ENCODE data around the gene HCAR2. TPM values are rescaled to one million over a fixed set of nuclear protein-coding genes. Genes with fewer than 3 reads are reported as not detected.

Gene HCAR2
- total RNA-seq = not detected in 2 replicates

GRCh38 chr12:122702890-122703611, at the start of gene HCAR2:
TSS of gene HCAR2 (minus strand) at chr12:122703357. CDS start at chr12:122703283, 74 bp downstream.

GRCh38 chr12:122752464-122753318, 49.5 kb upstream of the HCAR2 start, which contains the start of gene DENR:
TSS of gene DENR (plus strand) at chr12:122752824. CDS start at chr12:122753702, 878 bp downstream.

GRCh38 chr12:122730215-122731014, 27.3 kb upstream of the HCAR2 start, which contains the start of gene HCAR1:
TSS of gene HCAR1 (minus strand) at chr12:122730844. CDS start at chr12:122730339, 505 bp downstream.

GRCh38 chr12:122716658-122717057, 13.5 kb upstream of the HCAR2 start, which contains the start of gene HCAR3:
TSS of gene HCAR3 (minus strand) at chr12:122716811. CDS start at chr12:122716737, 74 bp downstream.

Other genes starting within 250 kb of the HCAR2 start
- 13.7 and 18.8 TPM in 2 replicates for gene ZCCHC8, start 202.4 kb downstream of the HCAR2 start, total RNA-seq
- gene RSRC2, start 176.4 kb downstream of the HCAR2 start, total RNA-seq = 25.0 and 52.5 TPM in 2 replicates
- 8.3 and 51.2 TPM in 2 replicates for gene KNTC1, start 176.1 kb downstream of the HCAR2 start, total RNA-seq
- gene HCAR3, start 13.5 kb upstream of the HCAR2 start, total RNA-seq = not detected in 2 replicates
- gene HCAR1, start 27.5 kb upstream of the HCAR2 start, total RNA-seq = 0.50 and 0.87 TPM in 2 replicates
- 32.7 and 41.2 TPM in 2 replicates for gene DENR, start 49.5 kb upstream of the HCAR2 start, total RNA-seq
- gene CCDC62, start 71.2 kb upstream of the HCAR2 start, total RNA-seq = 0.44 and 1.2 TPM in 2 replicates
- 21.4 and 25.1 TPM in 2 replicates for gene HIP1R, start 132.1 kb upstream of the HCAR2 start, total RNA-seq
- gene VPS37B, start 192.8 kb upstream of the HCAR2 start, total RNA-seq = 18.6 and 20.8 TPM in 2 replicates

Measured in smooth muscle cell of trachea (primary cell).